GM12878 (cell line): Measurements from ENCODE around the gene SLC4A3. TPM values are rescaled to one million over a fixed set of nuclear protein-coding genes. Genes with fewer than 3 reads are reported as not detected.

Experiments
- ATAC-seq: fragments of 200-7000 bp; cut with Tn5 transposase; 3 replicates; pipeline ENCODE4 v1.9.1; 2020; ENCODE audit warnings: mild to moderate bottlenecking, moderate library complexity
- BruUV-seq: library from RNA; stranded (reverse); fragments of 400-500 nt; replicated peaks from 2 replicates; lab custom pipeline; 2021; lab: Mats Ljungman, UMichigan
- CTCF ChIA-PET: fragments of 300-600 bp; sonication (Branson Sonifier 250); formaldehyde crosslinking; extraction: SDS; loops from one replicate; lab custom pipeline; 2021; ENCODE audit warnings: inconsistent platforms; lab: Yijun Ruan, JAX
- POLR2A ChIA-PET: fragments of 350-600 bp; formaldehyde crosslinking; extraction: SDS; loops from one replicate; lab custom pipeline; 2021; ENCODE audit warnings: inconsistent platforms; lab: Charles Lee
- RAD21 ChIA-PET: fragments of 300-600 bp; sonication (Branson Sonifier 250); formaldehyde crosslinking; loops from one replicate; lab custom pipeline; 2023; ENCODE audit warnings: antibody characterized with exemption; ENCODE audit not compliant: unreplicated experiment; lab: Charles Lee
- SMC1A ChIA-PET: fragments of 300-600 bp; sonication (Branson Sonifier 250); formaldehyde crosslinking; loops from one replicate; lab custom pipeline; 2023; ENCODE audit not compliant: unreplicated experiment, uncharacterized antibody; lab: Charles Lee
- DNase-seq: peaks from one replicate; pipeline ENCODE4 v3.0.0-alpha.2; 2011; ENCODE audit warnings: low read depth, low spot score
- FAIRE-seq: peaks from 3 replicates; lab custom pipeline; 2011; peaks lifted over from hg19 to GRCh38; lab: Jason Lieb, UNC
- H2AFZ ChIP-seq: 2 replicates; pipeline ENCODE4 v1.6.0; 2011; ENCODE audit warnings: low read depth, low read length, control low read depth; ENCODE audit not compliant: control insufficient read depth
- H3K27ac ChIP-seq: 2 replicates; pipeline ENCODE4 v1.5.1; 2011; ENCODE audit warnings: control low read depth; ENCODE audit not compliant: control insufficient read depth, insufficient read depth
- H3K27me3 ChIP-seq, 2 experiments: replicated peaks in 1 of 2; 2 replicates each; pipeline versions ENCODE4 v1.6.0 to v1.6.1; 2011; ENCODE audit warnings: low read length in 1 of 2; ENCODE audit not compliant: control insufficient read depth in 2 of 2, insufficient read depth in 2 of 2
- H3K36me3 ChIP-seq, 2 experiments: 2 replicates each; pipeline ENCODE4 v1.5.1; 2011; ENCODE audit warnings: low read length in 1 of 2; ENCODE audit not compliant: control insufficient read depth in 2 of 2, insufficient read depth in 2 of 2
- H3K4me1 ChIP-seq: 2 replicates; pipeline ENCODE4 v1.6.1; 2011; ENCODE audit warnings: mild to moderate bottlenecking, low read length, moderate library complexity, mixed read lengths; ENCODE audit not compliant: control insufficient read depth, insufficient read depth
- H3K4me2 ChIP-seq: 2 replicates; pipeline ENCODE4 v1.6.0; 2011; ENCODE audit warnings: control low read depth; ENCODE audit not compliant: control insufficient read depth, insufficient read depth
- H3K4me3 ChIP-seq: fragments of 200-600 bp; sonication (generic); 2 replicates; pipeline ENCODE4 v1.5.1; 2016
- H3K79me2 ChIP-seq: 2 replicates; pipeline ENCODE4 v1.6.0; 2011; ENCODE audit warnings: low read length; ENCODE audit not compliant: control insufficient read depth, insufficient read depth
- H3K9ac ChIP-seq: 2 replicates; pipeline ENCODE4 v1.8.0; 2011; ENCODE audit warnings: low read length, control low read depth, mixed read lengths; ENCODE audit not compliant: control insufficient read depth, insufficient read depth
- H3K9me3 ChIP-seq: replicated peaks from 3 replicates; pipeline ENCODE4 v1.5.1; 2011; ENCODE audit warnings: mild to moderate bottlenecking, low read length; ENCODE audit not compliant: control insufficient read depth, insufficient read depth
- H4K20me1 ChIP-seq: 2 replicates; pipeline ENCODE4 v1.6.0; 2011; ENCODE audit not compliant: control insufficient read depth, insufficient read depth
- ATF3 ChIP-seq: IDR thresholded peaks from 2 replicates; pipeline ENCODE4 v1.6.1; 2011; ENCODE audit warnings: low read depth, mild to moderate bottlenecking, low read length, moderate library complexity, borderline replicate concordance; ENCODE audit errors: extremely low read depth
- BCL3 ChIP-seq: IDR thresholded peaks from 2 replicates; pipeline ENCODE4 v1.6.1; 2011; ENCODE audit warnings: borderline replicate concordance, low read depth, mild to moderate bottlenecking, moderate library complexity, low read length; ENCODE audit not compliant: insufficient read depth, poor library complexity, severe bottlenecking
- BCLAF1 ChIP-seq: fragments of 450-650 bp; IDR thresholded peaks from 2 replicates; pipeline ENCODE4 v1.6.1; 2017; ENCODE audit warnings: antibody characterized with exemption, mild to moderate bottlenecking, moderate library complexity
- BHLHE40 ChIP-seq, 2 experiments: fragments of 450-650 bp in 1 of 2; IDR thresholded peaks; 2 replicates each; pipeline ENCODE4 v1.6.1; 2011 to 2017; ENCODE audit warnings: low read depth in 2 of 2, borderline replicate concordance in 1 of 2, improper control_type of control experiment in 1 of 2, low read length in 1 of 2, mild to moderate bottlenecking in 1 of 2
- CBFB ChIP-seq: IDR thresholded peaks from 2 replicates; pipeline ENCODE4 v1.6.1; 2016; ENCODE audit warnings: antibody characterized with exemption, low read depth
- CHD4 ChIP-seq: fragments of 200-600 bp; sonication (generic); IDR thresholded peaks from 2 replicates; pipeline ENCODE4 v1.6.1; 2016; ENCODE audit warnings: mild to moderate bottlenecking
- EZH2 ChIP-seq: IDR thresholded peaks from 2 replicates; pipeline ENCODE4 v1.6.1; 2012; ENCODE audit warnings: low read depth, mild to moderate bottlenecking, control low read depth, inconsistent platforms, low read length, borderline replicate concordance; ENCODE audit not compliant: control insufficient read depth
- JUNB ChIP-seq: IDR thresholded peaks from 2 replicates; pipeline ENCODE4 v1.6.1; 2016; ENCODE audit warnings: antibody characterized with exemption, mild to moderate bottlenecking
- NR2C2 ChIP-seq: IDR thresholded peaks from 2 replicates; pipeline ENCODE4 v1.6.1; 2011; ENCODE audit warnings: borderline replicate concordance, low read depth; ENCODE audit not compliant: control insufficient read depth, insufficient read length
- SIN3A ChIP-seq: IDR thresholded peaks from 2 replicates; pipeline ENCODE4 v1.6.1; 2012; ENCODE audit warnings: low read depth, low read length, improper control_type of control experiment
- SMAD5 ChIP-seq: IDR thresholded peaks from 2 replicates; pipeline ENCODE4 v1.6.1; 2016; ENCODE audit warnings: antibody characterized with exemption, low read depth
- SREBF1 ChIP-seq: IDR thresholded peaks from 2 replicates; pipeline ENCODE4 v1.6.1; 2012; ENCODE audit warnings: mild to moderate bottlenecking, low read length
- SRF ChIP-seq, 2 experiments: IDR thresholded peaks; 2 replicates each; pipeline ENCODE4 v1.6.1; 2011; ENCODE audit warnings: low read depth in 2 of 2, low read length in 2 of 2, mild to moderate bottlenecking in 1 of 2, moderate library complexity in 1 of 2
- STAT3 ChIP-seq: IDR thresholded peaks from 2 replicates; pipeline ENCODE4 v1.6.1; 2011; ENCODE audit warnings: low read depth, low read length, improper control_type of control experiment
- TARDBP ChIP-seq: IDR thresholded peaks from 2 replicates; pipeline ENCODE4 v1.6.1; 2016; ENCODE audit warnings: borderline replicate concordance
- WGBS: methylation state at CpG from one replicate; pipeline ENCODE4 v1.1.6; 2016; ENCODE audit warnings: low lambda C conversion rate; ENCODE audit not compliant: insufficient replicate concordance, insufficient coverage; ENCODE audit errors: missing lambda C conversion rate; 5-methylcytosine and 5-hydroxymethylcytosine counted together
- in situ Hi-C: fragments of 300-500 bp; cut with MboI; formaldehyde crosslinking; loops from 9 replicates; pipeline ENCODE4 v1.14.3; 2018; ENCODE audit warnings: mixed read lengths
- intact Hi-C: fragments of 100-400 bp; cut with micrococcal nuclease; formaldehyde crosslinking; loops from one replicate; pipeline ENCODE4 v1.14.2; 2022; ENCODE audit not compliant: unreplicated experiment
- polyA plus RNA-seq, 11 experiments: library from polyadenylated mRNA; depleted of rRNA in 4 of 11; unstranded in 6 of 11; stranded (reverse) in 5 of 11; fragments of >200 nt; fragmentation: Nextera tagmentation in 4 of 11; fragmentation: Illumina TruSeq in 1 of 11; extraction: Ambion mirVana in 4 of 11; extraction: Trizol in 1 of 11; gene quantifications; 1 replicate in 1 of 11; 2 replicates in 10 of 11; pipeline versions ENCODE4 v1.2.1 to v1.2.3, GENCODE V29; 2011 to 2016; ENCODE audit warnings: inconsistent platforms in 2 of 11, missing spikeins in 2 of 11, low read depth in 1 of 11
- total RNA-seq, 4 experiments: library from RNA; depleted of rRNA in 3 of 4; stranded (reverse); fragments of >200 nt in 3 of 4; fragmentation: Illumina TruSeq in 1 of 4; extraction: Trizol in 1 of 4; gene quantifications; 2 replicates each; pipeline versions ENCODE4 v1.2.1 to v1.2.3, GENCODE V29; 2013 to 2021

SLC4A3 gene
- total and polyA plus RNA-seq, 10 of the 15 experiments (the other 5 are each of a cell fraction or from before 2014, with no cell fraction given) = 0.05 to 0.08 TPM; not detected in 8

- SMC1A ChIA-PET = no interaction called here
- 40% methylated on average over 3 of the region's 3 CpGs for WGBS
- Histone ChIP-seq H3K27ac (no peak overlapping the region), H3K79me2 (no peaks in the 10 kb centered on the region), H3K4me2 (no peak overlapping the region), H3K9me3 (peaks cover 3% of the 10 kb centered on the region; the same call in 1 of the 3 replicates), H3K4me3 (no peak overlapping the region), H3K36me3 (no peaks in the 10 kb centered on the region), H3K27me3 (no peaks in the 10 kb centered on the region; a peak in 1 of 4 replicates), H4K20me1 (no peaks in the 10 kb centered on the region), H3K9ac (no peak overlapping the region)
- in situ Hi-C loops = loop anchor here (5.0 kb wide), 1 partner anchor 145 kb away; the partner anchor contains the start of genes CHPF and TMEM198
- CTCF ChIA-PET = interaction anchor here (0.6 to 3.4 kb wide), 2 partner anchors 44 to 287 kb away, joined by 3 to 43 read pairs; no protein-coding TSS in a partner anchor
- DNase-seq (no peak), FAIRE-seq (no peak), ATAC-seq (no peak)
- RAD21 ChIA-PET = interaction anchor here (0.6 to 1.1 kb wide), 2 partner anchors 44 to 80 kb away, joined by 3 read pairs; no protein-coding TSS in a partner anchor
- POLR2A ChIA-PET = no interaction called here
- no TSS peak for BruUV-seq
- intact Hi-C loops = loop anchor here (5.0 kb wide), 1 partner anchor 285 kb away; no protein-coding TSS in a partner anchor
- TF ChIP-seq BHLHE40 (IDR thresholded peaks at IDR 0.05; ENCODE audit: borderline replicate concordance in 1 of 2, low read depth in 2 of 2, low read length in 1 of 2) (no peak), NR2C2 (no peak), TARDBP (no peak), STAT3 (no peak), BCL3 (no peak), BCLAF1 (no peak), SRF (IDR thresholded peaks at IDR 0.05; ENCODE audit: low read depth in 2 of 2, low read length in 2 of 2) (no peak), JUNB (no peak), CBFB (no peak), SMAD5 (no peak), ATF3 (no peak), SREBF1 (no peak), CHD4 (no peak), EZH2 (no peak), SIN3A (no peak)
- TF ChIP-seq, all 136 proteins: peak for 0
- H2AFZ ChIP-seq = no peak overlapping the region
- H3K4me1 ChIP-seq = peaks cover 4% of the 10 kb centered on the region
These were observed 59.8 kb downstream of the SLC4A3 start for GRCh38 chr2:219687272-219687671.
